ENCODE measurements around the gene BUD23.

DNA sequence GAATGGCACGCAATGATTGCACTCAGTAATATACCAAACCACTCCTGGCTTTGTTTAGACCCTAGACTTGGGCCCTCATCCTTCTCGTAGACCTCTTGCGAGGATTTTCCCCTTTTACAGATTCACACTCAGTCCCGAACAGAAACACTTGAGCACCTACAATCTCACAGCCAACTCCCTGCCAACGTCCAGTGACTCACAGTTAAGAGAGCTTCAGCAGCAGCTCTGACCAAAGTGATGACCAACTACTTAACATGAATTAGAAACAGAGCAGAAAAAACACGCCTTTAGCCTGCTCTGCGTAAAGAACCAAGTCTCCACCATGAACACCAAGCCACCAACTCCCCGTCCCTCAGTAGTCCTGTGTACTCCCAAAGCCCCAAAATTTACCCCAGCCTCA, 2.4 kb upstream of the BUD23 start:
- TF ChIP-seq, protein P1, sequence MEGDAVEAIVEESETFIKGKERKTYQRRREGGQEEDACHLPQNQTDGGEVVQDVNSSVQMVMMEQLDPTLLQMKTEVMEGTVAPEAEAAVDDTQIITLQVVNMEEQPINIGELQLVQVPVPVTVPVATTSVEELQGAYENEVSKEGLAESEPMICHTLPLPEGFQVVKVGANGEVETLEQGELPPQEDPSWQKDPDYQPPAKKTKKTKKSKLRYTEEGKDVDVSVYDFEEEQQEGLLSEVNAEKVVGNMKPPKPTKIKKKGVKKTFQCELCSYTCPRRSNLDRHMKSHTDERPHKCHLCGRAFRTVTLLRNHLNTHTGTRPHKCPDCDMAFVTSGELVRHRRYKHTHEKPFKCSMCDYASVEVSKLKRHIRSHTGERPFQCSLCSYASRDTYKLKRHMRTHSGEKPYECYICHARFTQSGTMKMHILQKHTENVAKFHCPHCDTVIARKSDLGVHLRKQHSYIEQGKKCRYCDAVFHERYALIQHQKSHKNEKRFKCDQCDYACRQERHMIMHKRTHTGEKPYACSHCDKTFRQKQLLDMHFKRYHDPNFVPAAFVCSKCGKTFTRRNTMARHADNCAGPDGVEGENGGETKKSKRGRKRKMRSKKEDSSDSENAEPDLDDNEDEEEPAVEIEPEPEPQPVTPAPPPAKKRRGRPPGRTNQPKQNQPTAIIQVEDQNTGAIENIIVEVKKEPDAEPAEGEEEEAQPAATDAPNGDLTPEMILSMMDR (IDR thresholded peaks at IDR 0.05): no peak
- no peak for TF ChIP-seq POLR2A (IDR thresholded peaks at IDR 0.05)
